PC-9 (cell line): Measurements from ENCODE around the gene ATP11A.

Experiments
- EZH2 ChIP-seq: fragments of 200-600 bp; sonication (generic); IDR thresholded peaks from 2 replicates; pipeline ENCODE4 v1.8.0; 2017; ENCODE audit warnings: antibody characterized with exemption, low read depth
- TF ChIP-seq, protein P1 (sequence below): fragments of 200-600 bp; sonication (generic); conservative IDR thresholded peaks from 2 replicates; pipeline ENCODE4 v1.6.1; 2017; ENCODE audit warnings: mixed run types, antibody characterized with exemption, mild to moderate bottlenecking, moderate library complexity

DNA sequence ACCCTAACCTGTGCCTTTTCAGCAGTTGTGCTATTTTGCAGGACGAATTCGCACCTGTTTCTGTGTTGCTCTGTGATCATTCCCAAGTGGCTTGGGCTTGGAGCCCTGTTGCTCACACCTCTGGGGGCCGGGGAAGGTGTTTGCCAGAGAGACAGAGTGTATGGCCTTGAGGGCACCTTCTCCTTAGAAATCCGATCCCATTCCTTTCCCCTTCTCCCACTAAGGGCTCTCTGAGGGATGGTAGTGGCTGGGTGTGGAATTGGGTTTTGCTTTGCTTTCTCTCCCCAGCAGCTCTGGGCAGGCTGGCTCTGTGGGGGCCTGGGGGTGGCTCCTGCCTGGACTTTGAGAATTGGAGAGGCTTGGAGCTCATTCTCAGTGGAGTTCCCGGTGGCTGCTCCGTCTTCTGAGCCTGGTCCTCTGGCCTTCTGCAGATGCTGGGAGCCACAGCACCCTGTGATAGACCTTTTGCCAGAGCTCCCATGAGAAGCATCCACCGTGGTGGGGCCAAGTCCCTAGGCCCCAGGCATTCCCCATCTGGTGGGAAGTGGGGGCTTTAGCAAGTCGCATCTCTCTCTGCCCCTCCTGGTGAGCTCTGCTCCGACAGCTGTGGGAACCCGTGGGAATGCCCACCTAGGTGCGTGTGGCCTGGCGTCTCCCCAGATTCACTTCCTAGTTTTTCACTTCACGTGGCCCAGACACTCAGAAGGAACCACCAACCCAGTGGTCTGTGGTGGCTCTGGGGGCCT, 26.1 kb downstream of the ATP11A start:
- TF ChIP-seq EZH2: no peak
- TF ChIP-seq, protein P1, sequence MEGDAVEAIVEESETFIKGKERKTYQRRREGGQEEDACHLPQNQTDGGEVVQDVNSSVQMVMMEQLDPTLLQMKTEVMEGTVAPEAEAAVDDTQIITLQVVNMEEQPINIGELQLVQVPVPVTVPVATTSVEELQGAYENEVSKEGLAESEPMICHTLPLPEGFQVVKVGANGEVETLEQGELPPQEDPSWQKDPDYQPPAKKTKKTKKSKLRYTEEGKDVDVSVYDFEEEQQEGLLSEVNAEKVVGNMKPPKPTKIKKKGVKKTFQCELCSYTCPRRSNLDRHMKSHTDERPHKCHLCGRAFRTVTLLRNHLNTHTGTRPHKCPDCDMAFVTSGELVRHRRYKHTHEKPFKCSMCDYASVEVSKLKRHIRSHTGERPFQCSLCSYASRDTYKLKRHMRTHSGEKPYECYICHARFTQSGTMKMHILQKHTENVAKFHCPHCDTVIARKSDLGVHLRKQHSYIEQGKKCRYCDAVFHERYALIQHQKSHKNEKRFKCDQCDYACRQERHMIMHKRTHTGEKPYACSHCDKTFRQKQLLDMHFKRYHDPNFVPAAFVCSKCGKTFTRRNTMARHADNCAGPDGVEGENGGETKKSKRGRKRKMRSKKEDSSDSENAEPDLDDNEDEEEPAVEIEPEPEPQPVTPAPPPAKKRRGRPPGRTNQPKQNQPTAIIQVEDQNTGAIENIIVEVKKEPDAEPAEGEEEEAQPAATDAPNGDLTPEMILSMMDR: no peak
